Stimulated activated CD4-positive, alpha-beta T cell treated with anti-CD3 and anti-CD28 coated beads, Interleukin-2, amount 100 ng/mL, for 48 hours (primary cell): Measurements from ENCODE around the gene GRHPR.
"Not testable (repeated sequence)": the region's sequence is repeated elsewhere in the genome, so short reads cannot be mapped to it uniquely, and the experiment has no call there.

Source experiments
- DNase-seq, 2 donors: peaks; one replicate each; pipeline ENCODE4 v3.0.0-alpha.2; 2020

Gene GRHPR

DNA sequence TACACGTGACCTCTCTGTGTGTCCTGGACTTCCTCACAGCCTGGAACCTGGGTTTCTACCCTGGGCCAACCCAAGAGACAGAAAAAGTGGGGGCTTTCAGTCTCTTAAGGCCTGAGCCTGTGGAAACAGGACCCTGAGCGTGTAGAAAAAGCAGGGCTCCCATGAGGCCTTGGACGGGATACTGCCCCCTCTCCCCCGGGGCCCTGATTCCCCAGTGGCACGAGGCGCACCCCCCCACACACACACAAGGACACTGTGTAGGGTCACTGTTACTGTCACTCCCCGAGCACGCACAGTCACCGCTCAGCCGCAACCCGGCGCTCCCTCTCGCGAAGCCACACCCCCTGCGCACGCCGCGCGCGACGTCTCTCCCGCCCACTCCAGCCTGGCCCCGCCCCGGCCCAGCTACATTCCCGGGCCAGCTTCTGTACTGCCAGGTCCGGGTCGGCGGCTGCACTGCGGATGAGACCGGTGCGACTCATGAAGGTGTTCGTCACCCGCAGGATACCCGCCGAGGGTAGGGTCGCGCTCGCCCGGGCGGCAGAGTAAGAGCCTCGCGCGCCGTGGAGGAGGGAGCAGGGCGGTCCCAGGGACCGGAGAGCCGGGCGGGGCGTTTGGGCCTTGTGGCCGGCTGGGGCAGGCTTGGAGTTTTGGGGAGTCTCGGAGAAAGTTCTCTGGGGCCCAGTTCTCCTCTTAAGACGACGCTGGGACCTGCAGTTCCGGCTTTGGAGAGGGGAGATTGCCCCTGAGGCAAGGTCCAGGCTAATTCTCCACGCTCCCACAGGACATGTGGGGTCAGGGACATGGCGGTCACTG, at the start of gene GRHPR:
Gene GRHPR, plus strand, starts transcription at position 408 of the 816 bp plus-strand sequence. Its CDS starts 55 bp downstream, at position 463.
- DNase-seq = peak; percentile 86 to 90

DNA sequence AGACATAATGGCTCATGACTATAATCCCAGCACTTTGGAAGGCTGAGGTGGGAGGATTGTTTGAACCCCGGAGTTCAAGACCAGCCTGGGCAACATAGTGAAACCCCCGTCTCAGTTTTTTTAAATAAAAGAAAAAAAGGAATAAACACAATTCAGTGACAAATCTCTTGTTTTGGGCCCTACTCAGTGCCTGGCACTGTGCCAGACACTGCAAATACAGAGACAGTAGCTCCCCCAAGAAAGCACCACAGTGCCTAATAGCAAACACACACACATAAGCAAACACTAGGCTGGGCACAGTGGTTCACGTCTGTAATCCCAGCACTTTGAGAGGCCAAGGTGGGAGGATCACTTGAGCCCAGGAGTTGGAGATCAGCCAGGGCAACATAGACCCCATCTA, 49.7 kb upstream of the GRHPR start:
- no peak for DNase-seq

DNA sequence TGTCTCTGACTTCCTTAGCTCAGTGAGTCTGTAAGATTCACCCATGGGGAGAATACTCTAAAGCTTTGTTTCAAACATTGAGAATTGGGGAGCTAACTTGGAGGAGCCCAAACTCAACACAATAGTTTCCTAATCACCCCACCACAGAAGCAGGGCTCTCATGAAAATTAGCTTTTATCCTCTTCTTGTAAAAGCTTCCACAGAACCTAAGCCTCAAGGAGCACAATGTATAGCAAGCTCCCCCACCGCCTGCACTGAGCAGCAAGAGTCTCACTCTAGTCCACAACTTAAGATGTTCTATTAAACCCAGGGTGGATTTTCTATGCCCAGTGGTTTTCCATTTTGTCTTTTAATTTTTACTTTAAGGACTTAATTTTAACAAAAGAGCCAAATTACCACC, 48.9 kb upstream of the GRHPR start:
- DNase-seq = no peak

DNA sequence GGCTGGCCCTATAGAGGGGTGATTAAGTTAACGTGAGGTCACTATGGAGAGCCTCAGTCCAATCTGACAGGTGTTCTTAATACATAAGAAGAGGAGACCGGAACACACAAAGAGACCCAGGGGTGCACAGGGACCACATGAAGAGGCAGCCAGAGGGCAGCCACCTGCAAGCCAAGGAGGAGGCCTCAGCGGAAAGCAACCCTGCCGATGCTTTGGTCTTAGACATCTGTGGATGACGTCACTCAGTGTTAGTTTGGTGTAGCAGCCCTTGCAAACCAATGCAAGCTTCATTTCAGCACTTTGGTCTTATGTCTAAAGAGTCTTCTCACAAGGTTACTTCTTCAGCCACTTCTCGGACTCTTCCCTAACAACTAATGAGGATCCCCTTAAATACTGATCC, 47.6 kb upstream of the GRHPR start:
- DNase-seq = no peak

DNA sequence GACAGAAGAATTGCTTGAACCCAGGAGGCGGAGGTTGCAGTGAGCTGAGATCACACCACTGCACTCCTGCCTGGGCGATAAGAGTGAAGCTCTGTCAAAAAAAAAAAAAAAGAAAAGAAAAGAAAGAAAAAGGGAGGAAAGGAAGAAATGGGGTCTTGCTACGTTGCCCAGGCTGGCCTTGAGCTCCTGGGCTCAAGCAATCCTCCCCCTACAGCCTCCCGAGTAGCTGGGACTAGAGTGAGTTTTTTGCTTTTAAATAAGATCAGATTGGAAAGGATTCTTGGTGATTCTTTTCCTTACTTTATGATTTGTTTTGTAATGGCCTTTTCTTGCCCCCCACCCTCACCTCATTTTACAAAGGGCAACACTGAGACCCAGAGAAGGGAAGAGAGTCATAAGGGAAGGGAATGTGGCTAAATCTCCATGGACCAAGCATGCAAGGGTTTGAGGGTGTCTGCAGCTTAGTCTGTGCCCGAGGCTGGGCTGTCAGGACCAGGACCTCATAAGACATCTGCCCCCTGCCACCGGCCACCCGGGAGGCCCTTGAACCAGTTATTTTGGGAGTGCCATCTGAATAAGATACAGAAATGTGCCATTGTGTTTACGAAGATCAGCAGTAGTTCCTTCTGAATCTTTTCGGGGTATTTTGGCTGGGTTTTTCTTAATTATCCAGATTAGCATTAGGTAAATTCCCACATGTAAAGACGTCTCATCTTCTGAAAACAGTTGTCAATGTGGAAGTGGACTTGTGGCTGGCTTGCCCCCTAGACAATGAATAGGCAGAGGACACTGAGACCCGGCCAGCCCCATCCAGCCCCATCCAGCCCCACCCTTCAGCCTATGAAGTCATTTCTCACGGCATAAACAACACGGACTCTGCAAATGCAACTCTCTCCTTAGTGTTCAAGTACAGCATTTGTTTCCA, 44.5 kb upstream of the GRHPR start:
- no peak for DNase-seq

DNA sequence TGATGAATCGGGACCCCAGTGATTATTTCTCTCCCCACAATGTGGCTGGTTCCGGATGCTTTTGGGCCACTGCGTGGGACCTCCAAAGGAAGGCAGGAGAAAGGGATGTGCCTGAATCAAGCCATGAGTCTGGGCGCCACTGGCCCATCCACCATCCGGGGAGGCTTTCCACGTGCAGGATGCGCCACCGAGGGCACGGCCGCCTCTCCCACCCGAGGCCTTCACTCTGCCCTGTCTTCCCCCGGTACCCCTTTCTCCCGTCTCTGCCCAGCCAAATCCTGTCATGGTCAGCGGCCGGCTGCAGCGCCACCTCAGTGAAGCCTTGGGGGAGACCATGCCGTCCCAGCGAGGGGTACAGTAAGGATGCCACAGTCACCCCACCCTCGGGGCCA, 43.9 kb upstream of the GRHPR start:
- no peak for DNase-seq

DNA sequence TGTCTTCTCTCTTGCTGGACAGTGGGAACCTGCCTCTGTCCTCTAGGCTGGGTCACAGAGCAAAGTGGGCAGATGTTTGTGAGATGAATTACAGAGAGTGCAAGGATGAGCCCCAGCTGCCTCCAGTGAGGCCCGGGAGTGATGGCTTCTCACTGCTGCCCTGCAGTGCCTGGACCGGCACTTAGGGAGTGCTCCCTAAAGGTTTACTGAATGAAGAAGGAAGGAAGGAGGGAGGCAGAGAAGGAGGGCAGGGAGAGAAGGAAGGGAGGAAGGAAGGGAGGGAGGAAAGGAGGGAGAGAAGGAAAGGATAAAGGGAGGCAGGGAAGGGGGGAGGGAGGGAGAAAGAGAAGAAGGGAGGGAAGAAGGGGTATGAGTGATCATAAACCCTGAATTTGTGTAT, 42.7 kb upstream of the GRHPR start:
- DNase-seq = no peak

DNA sequence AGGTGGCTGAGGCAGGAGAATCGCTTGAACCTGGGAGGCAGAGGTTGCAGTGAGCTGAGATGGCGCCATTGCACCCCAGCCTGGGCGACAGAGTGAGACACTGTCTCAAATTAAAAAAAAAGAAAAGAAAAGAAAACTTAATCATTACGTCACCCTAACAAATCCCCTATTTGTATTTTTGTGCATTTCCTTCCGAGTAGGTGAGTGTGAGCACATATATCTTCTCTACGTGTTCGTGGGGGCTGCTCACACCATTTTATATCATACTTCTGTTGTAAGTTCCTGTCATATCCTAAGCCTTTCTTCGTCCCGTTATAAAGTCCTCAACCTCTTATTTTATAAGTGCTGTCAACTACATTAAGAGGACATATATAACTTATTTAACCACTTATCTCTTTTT, 41.9 kb upstream of the GRHPR start:
- no peak for DNase-seq

DNA sequence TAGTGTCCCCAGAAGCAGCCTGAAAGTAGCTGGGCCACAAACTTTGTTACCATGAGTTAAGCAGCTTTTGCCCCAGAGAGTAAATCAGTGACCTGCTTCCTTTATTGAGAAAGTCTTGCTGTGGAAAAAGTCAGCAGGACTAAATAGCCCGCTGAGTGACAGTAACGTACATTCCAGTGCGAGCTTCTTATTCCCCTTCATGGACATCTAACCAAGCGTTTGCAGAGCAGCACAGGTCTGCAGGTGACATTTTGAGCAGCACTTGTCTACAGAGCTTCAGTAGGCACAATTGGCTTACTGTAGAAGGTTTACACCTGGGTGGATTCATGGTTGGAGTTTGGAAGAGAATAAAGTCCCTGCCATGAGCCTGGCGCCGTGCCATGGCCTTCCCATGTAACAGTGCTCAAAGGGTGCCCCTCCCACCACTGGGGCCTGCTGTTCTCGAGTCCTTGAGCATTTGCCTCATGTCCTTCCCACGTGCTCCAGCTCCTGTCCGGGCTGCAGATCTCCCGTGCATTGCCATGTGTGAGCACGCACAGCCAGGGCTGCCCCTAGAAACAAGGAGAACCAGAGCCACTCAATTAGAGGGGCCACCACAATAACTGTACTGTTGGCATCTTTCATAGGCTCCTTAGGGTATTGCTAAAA, 41.3 kb upstream of the GRHPR start:
- no peak for DNase-seq

DNA sequence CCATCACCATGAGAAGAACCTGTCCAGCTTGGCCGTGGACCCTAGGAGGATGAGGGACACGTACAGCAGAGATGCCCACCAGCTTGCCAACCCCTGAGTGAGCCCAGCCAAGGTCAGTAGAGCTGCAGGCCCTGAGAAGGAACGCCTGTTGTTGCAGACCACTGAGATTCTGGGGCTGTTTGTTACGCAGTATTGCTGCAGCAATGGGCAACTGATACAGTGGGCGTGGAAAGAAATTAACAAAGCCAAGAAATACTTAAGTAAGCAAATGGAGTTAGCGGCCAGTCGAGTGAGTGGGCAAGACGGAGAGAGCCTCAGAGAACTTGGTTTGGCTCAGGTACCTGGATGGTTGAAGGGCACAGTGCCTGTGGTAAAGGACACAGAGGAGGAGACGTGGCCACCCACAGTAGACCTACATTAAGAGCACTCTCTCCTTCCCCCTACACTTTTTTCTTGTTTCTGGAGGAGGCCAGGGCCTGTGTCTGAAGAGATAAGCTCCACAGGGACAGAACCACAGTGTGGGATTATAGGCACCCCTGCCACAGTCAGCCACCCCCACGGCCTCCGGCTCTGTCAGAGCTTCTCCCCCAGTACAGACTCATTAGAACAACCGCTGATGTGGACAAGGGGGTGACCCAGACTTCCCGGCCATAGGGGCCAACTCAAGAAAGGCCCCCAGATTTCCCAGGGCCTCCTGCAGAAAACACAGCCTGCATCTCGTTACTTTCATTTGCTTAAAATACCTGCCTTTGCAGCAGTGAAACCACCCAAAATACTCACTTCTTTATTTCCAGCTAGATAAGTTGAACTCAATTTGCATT, 40.1 kb upstream of the GRHPR start:
- no peak for DNase-seq

DNA sequence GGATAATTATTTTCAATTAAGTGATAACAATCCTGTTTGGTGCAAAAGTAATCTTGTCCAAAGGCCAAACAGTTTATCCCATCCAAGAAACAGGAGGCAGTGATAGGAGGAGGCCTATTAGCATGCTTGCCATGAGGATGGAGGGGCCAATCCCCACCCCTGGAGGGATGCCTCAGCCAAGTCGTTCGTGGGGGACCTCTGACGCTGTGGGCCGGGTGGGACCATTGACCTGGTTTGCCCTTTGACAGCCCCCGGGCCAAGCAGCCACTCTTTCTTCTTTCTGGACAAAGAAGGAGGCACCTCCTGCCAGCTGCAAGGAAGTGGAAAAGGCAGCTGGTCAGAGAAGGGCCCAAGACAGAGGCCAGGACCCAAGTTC, 39.5 kb upstream of the GRHPR start:
- no peak for DNase-seq

DNA sequence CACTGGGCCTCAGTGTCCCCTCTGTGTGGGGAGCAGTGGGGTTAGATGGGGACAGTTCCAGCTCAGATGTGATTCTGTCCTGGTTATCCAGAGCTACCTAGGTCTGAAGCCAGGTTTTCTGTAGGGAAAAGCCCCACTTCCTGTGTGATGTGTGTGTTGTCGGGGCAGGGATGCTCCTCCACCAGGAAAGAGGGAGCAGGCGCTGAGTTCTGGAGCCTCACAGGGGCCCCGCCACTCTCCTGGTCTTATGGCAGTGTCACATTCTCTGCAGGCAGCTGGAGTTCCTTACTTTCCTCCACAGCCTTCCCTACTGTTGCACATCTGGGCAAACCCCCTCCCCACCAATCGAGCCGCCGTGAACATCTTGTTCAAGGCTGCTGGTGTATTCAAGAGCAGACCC, 39.1 kb upstream of the GRHPR start:
- DNase-seq = no peak

DNA sequence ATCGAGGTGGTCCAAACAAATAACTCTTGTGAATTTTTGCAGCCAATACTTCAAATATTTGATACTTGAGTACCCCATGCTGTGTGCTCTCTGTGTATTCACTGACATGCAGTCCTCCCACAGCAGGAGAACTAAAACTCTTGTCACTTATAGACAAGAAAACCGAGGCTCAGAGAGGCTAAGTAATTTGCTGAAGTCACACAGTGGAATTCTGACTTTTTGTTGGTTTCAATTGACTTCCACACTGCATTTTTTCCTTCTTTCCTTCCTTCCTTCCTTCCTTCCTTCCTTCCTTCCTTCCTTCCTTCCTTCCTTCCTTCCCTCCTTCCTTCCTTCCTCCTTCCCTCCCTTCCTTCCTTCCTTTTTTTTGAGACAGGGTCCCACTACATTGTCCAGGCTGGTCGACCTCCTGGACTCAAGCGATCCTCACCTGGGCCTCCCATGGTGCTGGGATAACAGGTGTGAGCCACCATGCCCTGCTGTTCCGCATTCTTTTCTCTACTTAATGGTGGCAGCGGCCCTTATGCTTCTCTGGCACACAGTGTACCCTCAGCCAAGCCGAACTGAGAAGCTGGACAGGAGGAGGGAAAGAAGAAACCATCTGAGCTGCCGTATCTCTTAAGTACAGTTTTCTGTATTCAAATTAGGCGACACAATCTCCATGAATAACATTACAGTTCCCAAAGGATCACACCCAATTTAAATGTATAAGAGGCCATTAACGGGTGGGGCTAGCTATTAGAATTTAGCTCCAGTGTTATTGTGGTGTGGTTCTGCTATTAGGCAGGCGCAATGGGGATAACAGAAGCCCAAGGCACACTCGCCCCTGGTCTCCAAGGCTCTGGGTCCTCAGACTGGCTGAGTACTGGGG, 38.4 kb upstream of the GRHPR start:
- no peak for DNase-seq

DNA sequence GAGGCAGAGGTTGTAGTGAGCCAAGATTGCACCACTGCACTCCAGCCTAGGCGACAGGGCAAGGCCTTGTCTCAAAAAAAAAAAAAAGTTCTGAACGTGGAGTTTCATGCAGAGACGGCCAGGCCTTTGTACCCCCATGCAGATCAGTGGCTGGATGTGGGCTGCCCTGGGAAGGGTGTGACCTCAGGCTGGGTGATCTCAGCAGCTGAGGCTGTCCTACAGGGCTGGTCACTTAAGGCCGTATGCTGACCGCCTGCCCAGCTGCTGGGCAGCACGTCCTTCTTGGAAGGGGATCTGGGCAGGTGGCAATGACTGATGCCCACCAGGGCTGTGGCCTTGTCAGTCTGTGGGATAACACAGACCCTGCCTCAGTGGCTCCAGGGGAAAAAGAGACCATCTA, 37.2 kb upstream of the GRHPR start:
- DNase-seq = no peak

DNA sequence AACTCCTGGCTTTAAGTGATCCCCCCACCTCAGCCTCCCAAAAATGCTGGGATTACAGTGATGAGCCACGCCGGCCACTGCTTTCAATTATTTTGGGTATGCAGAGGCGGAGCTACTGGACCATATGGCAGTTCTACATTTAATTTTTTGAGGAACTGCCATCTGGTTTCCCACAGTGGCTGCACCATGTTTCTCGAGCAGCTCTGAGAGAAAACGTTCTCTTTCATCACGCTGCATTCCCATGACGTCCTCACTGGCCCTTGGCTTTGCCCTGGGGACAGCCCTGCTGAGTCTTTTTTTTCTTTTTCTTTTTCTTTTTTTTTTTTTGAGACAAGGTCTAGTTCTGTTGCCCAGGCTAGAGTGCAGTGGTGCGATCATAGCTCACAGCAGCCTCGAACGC, 35.5 kb upstream of the GRHPR start:
- no peak for DNase-seq

DNA sequence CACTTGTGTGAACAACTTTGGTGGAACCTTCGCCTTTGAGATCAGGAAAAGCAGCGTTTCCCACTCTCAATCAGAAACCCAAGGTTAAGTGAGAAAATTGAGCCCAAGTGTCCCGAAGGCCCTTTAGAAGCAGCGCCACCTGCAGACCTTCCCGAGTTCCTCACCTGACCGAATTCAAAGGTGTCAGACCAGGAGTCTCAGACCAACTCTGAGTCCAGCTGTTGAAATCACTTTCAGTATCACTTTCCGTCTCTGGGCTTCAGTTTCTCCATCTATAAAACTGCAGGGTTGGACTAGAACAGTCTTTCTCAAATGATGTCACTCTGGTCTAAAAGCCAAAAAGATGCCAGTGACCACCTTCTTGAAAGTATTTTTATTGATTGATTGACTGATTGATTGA, 31.7 kb upstream of the GRHPR start:
- no peak for DNase-seq

DNA sequence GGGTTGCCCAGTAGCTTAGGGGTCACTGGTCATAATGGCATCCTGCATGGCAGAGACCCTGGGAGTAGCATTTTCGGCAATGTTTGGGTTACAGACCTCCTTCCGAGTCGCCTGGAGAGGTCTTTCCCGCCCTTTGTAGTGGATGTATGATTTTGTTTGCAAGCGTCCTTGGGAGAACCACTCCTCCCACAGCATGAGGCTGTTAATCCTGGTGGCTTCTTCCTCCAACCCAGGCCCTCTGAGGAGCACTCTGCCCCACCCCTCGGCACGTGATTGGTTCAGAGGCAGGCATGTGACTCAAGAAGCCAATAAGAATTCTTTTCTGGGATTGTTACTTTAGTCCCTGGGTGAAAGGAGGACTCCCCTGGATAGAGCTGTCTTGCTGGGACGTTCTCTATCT, 30.2 kb upstream of the GRHPR start:
- no peak for DNase-seq

DNA sequence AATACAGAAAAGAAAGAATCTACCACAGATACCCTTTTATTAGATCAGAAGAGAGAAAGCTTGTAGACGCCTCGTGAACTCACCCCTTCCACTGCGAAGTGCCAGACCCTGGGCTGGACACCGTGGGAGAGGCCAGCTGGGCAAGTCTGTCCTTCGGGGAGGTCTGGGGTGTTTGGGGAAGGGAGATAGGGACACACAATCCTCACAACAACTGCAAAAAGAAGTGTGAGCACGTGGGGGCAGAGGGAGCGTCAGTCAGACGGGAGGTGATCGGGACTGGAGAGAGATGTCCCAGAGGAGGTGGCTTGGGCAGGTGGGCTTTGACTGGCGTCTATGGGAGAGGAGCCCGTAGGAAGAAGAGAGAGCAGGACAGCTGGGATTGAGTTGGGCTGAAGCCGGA, 27.3 kb upstream of the GRHPR start:
- DNase-seq = no peak

DNA sequence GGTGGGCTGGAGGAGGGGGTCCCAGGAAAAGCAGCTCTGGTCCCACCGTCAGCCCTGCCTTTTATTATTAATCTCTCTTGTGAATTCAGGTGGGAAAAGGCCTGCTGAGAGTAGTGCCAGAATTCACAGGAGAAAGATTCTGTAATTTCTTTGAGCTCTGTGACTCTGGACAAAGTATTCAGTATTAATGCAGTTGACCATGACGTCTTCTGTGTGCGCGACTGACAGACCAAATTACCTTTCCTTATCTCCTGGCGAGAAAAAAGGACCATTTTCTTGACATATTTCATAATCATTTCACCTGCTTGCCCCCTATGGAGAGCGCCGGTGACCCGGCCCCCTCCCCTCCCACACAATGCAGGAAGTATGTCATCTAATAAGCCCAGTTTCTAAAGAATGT, 26.8 kb upstream of the GRHPR start:
- DNase-seq = no peak

DNA sequence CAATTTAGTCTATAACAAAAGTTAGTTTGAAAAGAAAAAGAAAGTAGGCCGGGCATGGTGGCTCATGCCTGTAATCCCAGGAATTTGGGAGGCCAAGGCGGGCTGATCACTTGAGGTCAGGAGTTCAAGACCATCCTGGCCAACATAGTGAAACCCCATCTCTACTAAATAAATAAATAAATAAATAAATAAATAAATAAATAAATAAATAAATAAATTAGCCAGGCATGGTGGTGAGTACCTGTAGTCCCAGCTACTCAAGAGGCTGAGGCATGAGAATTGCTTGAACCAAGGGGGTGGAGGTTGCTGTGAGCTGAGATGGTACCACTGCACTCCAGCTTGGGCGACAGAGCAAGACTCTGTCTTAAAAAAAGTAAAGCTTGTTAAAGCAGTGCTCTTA, 24.5 kb upstream of the GRHPR start:
- not testable (repeated sequence) for DNase-seq

DNA sequence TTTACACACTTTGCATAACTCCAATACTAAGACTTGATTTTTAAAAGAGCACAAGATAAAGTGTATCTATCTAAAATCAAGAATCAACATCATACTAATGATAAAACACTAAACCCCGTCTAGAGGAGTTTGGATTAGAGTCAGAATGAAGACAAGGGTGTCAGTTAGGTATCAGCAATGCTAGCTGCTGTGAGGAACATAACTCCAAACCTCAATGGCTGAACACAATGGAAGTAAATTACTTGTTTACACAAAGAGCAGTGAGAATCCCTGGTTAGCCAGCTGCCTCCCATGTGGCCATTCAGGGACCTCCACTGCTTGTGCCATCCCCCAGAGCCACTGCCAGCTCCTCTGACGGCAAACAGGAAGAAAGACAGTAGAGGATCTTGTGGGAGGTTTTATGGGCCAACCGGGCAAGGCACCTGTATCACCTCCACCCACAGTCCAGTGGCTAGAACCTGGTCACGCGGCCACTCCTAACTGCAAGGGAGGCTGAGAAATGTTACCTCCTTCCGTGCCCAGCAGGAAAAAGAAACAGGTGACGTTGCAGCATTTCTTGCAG, 24.0 kb upstream of the GRHPR start:
- DNase-seq = no peak
